Measurements from ENCODE around the gene CDH23. TPM values are rescaled to one million over a fixed set of nuclear protein-coding genes. Genes with fewer than 3 reads are reported as not detected.

Gene CDH23
- total and polyA plus RNA-seq, 9 of the 15 experiments (the other 6 are each of a cell fraction or from before 2014, with no cell fraction given): 0.18 to 1.2 (median 0.47) TPM

GRCh38 chr10:71746344-71747037 lies 349.8 kb downstream of the CDH23 start (continued):
- no peak for TF ChIP-seq FOXP4 (CRISPR knock-in tag; IDR thresholded peaks at IDR 0.05; ENCODE audit: borderline replicate concordance)
- no peak; the same call in 1 of the 2 replicates for TF ChIP-seq GABPB2 (CRISPR knock-in tag; conservative IDR thresholded peaks at IDR 0.05)
- TF ChIP-seq ZBTB9 (CRISPR knock-in tag; IDR thresholded peaks at IDR 0.05): peak; percentile 93
- peak; percentile 4; the same call in 1 of the 2 replicates for TF ChIP-seq CEBPG (CRISPR knock-in tag; IDR thresholded peaks at IDR 0.05)
- TF ChIP-seq CEBPG (tag; conservative IDR thresholded peaks at IDR 0.05 in 1 of 2, IDR thresholded peaks at IDR 0.05 in 1 of 2): no peak
- no peak; the same call in 1 of the 2 replicates for TF ChIP-seq ZNF263 (CRISPR knock-in tag; IDR thresholded peaks at IDR 0.05; ENCODE audit: borderline replicate concordance)
- TF ChIP-seq ZNF184 (CRISPR knock-in tag; IDR thresholded peaks at IDR 0.05): no peak
- TF ChIP-seq SMARCC2 (IDR thresholded peaks at IDR 0.05; ENCODE audit: low read depth): 0 out of 2 replicates have a peak, but pooled peaks have one; percentile 50
- no peak for TF ChIP-seq ZBTB43 (CRISPR knock-in tag; IDR thresholded peaks at IDR 0.05)
- peak; percentile 88 to 94; a peak in 3 of 4 replicates for TF ChIP-seq TEAD1 (CRISPR knock-in tag; IDR thresholded peaks at IDR 0.05)
- TF ChIP-seq ZNF668 (CRISPR knock-in tag; IDR thresholded peaks at IDR 0.05): no peak
- TF ChIP-seq KAT7 (CRISPR knock-in tag; IDR thresholded peaks at IDR 0.05; ENCODE audit: borderline replicate concordance): 0 out of 2 replicates have a peak, but pooled peaks have one; percentile 72
- no peak; the same call in 1 of the 2 replicates for TF ChIP-seq ZNF239 (CRISPR knock-in tag; IDR thresholded peaks at IDR 0.05)
- TF ChIP-seq ERF (CRISPR knock-in tag; IDR thresholded peaks at IDR 0.05): 0 out of 2 replicates have a peak, but pooled peaks have one; percentile 21
- TF ChIP-seq ZNF143 (CRISPR knock-in tag; IDR thresholded peaks at IDR 0.05): no peak
- no peak for TF ChIP-seq BDP1 (IDR thresholded peaks at IDR 0.05; ENCODE audit: insufficient read depth, insufficient read length)
- TF ChIP-seq PCBP2 (IDR thresholded peaks at IDR 0.05; ENCODE audit: low read depth, low read length, poor library complexity, severe bottlenecking): no peak
- no peak for TF ChIP-seq E2F5 (CRISPR knock-in tag; IDR thresholded peaks at IDR 0.05)
- 0 out of 4 replicates have a peak, but pooled peaks of 1 of the 2 experiments have one; percentile 45 for TF ChIP-seq ARNT (IDR thresholded peaks at IDR 0.05)
- no peak; the same call in 1 of the 2 replicates for TF ChIP-seq GATAD2B (IDR thresholded peaks at IDR 0.05; ENCODE audit: borderline replicate concordance)
- no peak for TF ChIP-seq KDM1A (IDR thresholded peaks at IDR 0.05)
- TF ChIP-seq PCBP1 (IDR thresholded peaks at IDR 0.05; ENCODE audit: low read depth, low read length, poor library complexity, severe bottlenecking): no peak
- TF ChIP-seq MTF1 (CRISPR knock-in tag; IDR thresholded peaks at IDR 0.05; ENCODE audit: borderline replicate concordance): no peak
